GM10847 (cell line): Measurements from ENCODE around the gene SH3D21.

ENCODE experiments used
- POLR2A ChIP-seq: IDR thresholded peaks from 2 replicates; pipeline ENCODE4 v1.6.1; 2011; ENCODE audit not compliant: insufficient read length; ENCODE audit errors: extremely low read depth

Gene SH3D21

DNA sequence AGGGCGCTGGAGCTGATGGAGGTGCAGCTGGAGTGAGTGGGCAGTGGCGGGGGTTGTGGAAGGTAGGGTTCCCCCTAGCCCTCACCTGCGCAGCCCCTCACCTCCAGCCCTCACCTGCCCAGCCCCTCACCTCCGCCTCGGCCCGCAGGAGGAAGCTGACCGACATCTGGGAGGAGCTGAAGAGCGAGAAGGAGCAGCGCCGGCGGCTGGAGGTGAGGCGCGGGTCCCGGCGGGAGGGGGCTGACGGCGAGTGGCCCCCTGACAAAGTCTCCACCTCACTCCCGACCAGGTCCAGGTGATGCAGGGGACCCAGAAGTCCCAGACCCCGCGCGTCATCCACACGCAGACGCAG lies 14.6 kb downstream of the SH3D21 start:
- no peak for TF ChIP-seq POLR2A

DNA sequence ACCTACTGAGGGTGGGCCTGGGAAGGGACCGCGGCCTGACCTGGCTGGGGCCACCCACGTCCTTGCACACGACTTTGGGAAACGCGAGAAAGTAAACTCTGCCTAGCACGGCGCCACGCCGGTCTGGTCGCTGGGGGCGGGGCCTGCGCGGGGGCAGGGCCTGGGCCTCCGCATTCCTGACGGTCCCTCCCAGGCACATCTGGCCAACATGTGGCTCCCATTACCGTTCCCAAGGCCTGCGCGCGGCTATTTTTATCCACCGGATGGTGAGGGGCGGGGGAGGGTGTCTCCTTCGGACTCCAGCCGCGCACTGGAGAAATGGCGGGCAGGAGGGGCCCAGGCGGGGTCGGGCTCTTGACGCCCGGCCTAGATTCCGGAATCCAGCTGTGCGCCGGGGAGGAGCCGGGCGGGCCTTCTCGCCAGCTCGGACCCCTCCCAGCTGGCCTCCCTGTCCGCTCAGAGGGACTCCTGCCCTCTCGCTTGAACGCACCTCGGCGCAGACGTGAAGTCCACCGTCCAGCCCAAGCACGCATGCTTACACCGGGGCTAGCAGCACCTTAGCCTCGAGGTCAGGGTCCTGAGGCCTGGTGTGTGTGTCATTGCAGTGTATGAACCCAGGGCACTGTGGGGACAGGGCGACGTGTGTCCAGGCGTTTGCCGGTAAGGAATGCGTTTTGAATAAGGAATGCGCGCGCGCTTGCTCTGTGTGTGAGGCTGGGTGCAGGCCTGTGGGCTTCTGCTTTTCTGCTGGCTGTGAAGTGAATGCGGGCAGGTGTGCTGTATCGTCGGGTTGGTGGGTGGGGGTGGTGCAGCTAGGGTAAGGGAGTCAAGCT lies 15.2 kb downstream of the SH3D21 start:
- TF ChIP-seq POLR2A: peak; percentile 14

DNA sequence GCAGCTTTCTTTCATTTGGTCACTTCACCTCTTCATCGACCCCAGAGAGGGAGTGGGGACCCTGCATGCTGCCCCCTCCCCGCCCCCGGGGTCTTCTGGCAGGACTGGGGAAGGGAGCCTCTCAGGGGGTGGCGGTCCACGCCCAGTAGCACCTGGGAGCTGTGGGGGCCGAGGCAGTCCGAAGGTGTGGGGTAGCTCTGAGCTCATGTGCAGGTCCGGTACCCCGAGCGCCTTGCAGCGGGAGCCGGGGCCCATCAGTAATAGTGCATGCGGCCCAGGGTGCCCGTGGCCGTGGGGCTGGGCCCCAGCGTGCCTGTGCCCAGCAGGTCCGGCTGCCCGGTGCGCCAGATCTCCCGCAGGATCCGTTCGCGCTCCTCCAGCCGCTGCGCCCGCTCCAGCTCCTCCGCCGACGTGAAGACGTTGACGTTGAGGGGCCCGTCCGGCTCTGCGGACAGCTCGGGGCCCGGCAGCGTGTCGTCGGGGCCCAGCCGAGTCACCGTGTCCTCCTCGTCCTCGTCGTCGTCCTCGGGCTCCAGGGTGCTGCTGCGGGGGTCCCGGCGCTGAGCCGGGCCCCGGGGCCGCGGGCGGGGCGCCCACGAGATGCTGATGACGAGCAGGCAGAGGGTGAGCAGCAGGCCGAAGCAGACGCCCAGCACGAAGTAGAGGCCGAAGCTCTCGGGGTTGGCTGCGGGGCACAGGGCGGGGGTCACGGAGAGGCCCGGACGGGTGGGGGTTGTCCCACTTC lies 16.0 kb downstream of the SH3D21 start:
- no peak for TF ChIP-seq POLR2A

DNA sequence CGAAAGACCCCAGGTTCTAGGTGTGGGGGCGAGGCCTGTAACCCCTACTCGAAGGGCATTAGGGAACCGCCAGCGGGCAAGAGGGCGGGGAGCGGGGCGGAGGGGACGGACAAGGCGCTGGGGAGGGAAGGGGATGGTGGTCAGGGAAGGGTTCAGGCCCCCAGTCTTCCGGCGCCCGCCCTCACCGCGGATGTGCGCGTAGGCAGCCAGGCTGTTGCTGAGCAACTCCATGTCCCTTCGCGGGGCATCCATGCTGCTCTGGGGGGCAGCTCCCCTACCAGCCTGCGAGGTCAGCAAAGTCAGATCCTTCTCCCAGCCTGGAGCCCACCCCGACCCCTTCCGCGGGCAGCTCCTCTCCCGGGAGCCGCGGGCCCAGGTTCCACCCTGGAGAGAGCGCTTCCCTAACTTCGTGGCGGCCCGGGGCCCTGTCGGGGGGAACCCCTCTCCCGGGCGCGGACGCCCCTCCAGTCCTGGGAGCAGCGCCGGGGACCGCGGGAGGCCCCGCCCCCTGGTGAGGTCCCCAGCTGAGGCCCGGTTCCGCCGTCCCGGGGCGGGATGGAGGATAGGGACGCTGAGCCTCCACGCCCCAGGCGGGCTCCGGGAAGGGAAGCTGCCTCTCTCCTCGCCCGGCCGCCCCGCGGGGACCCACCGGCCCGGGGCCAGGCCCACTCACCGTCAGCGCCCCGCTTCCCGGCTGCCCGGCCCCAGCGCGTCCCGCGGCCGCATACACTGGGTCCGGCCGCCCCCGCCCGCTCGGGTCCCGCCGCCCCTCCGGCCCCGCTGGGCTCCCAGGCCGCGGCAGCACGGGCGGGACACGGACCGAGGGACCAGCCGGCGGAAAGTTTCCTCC lies 16.8 kb downstream of the SH3D21 start:
- TF ChIP-seq POLR2A: no peak

DNA sequence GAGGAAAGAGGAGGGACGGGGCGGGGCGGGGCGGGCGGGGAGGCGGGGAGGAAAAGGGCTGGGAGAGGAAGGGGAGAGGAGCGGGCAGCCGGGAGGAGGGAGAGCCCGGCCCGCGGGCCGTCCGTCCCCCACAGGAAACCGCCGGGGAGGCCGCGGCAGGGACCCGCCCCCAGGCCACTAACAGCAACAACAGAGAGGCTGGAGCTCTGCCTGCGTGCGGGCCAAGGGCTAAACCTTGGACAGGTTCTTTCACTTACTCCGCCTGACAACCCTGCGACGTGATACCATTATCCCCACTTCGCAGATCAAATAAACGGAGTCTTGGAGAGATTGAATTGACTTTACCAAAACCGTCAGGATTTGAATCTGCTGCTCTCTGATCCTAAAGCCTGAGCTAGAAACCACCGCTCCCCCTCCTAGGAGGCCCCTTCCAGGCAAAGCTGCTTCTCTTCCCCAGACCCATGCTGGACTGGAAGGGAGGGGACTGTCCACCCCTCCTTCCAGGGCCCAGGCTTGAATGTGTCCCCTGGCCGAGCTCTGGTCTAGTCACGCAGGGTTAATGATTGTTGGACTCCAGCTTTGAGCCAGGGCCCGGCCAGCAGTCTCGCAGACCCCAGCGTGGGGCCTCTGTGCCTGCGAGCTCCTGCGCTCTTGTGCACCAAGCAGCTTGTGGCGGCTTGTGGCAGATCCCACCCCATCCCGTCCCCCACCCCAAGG lies 17.6 kb downstream of the SH3D21 start, which contains the start of gene EVA1B:
EVA1B (minus strand) TSS at position 10 of the 717 bp plus-strand sequence. CDS start 608 bp downstream, outside the sequence.
- TF ChIP-seq POLR2A: no peak

DNA sequence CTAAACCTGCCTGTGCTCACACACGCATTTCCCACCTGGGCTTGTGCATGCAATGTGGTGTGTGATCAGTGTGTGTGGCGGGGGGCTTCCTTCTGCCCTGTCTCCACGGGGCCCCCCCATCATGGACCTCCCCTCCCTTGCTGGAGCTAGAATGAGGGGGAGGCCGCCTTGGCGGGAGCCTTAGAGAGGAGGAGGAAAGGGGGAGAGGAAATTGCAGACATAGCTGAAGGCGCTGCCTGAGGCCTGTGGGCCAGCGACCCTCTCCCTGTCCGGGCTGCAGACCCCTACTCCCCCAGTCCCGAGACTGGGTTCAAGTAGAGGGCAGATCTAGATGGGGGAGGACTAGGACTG lies 18.2 kb downstream of the SH3D21 start:
- TF ChIP-seq POLR2A: no peak

DNA sequence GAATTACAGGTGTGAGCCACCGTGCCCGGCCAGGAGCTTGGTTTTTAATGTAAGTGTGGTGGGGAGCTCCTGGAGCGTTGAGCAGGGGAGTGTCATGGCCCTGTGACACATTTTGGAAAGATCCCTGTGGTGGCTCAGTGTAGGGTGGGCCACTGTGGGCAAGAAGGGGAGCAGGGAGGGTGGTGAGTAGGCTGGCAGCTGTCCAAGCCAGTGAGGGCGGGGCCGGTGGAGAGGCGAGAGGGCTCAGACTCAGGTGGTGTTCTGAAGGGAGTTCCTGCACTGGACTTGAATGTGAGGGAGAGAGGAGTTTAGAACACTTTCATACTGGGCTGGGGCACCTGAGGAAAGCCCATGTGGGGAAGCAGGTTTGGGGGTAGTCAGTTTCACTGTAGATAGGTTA lies 20.3 kb downstream of the SH3D21 start:
- no peak for TF ChIP-seq POLR2A

DNA sequence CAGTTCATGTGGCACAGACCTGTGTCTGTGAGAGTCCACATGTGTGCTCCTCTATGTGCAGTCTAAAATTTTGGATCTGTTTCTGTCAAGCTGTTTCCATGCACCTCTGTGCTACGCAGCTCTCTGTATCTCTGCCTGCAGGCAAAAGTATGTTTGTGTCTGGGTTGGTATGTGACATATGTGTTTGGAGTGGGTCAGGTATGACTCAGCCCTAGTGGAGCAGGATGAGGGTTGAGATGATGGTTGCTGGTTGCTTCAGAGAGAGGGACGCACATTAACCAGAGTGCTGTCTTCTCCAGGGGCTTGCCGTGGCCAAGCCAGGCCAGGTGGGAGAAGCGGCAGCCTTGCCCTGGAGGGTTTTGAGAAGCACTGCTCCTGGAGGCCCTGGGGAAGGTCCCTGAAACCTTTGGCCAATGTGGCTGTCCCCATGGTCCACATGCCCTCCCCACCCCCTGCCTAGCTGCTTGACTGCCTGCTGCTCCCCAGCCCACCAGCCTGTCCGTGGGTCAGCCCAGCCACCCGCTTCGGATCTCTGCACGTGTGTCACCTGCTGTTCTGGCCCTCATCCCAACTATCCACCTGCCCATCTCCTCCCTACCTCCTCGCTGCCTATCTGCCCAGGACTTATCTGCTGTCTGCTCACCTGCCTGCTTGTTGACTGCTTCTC lies 21.4 kb downstream of the SH3D21 start:
- no peak for TF ChIP-seq POLR2A

DNA sequence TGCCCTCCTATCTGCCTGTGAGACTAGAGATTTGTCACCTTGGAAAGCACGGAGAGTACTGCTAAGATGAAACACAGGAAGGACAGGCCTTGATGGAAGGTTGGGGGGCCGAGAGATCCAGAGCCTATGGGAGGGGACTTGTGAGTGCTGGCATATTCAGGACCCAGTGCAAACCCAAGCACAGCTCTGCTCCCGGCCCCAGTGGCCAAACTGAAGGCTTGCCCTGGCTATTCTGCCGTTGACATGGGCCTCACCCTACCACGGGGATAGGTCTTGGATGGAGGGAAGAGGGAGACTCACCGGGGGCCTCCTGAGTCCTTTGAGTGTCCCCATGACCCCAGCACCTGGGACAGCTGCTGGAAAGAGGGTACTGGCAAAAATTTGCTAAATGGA lies 21.9 kb downstream of the SH3D21 start:
- TF ChIP-seq POLR2A: no peak

DNA sequence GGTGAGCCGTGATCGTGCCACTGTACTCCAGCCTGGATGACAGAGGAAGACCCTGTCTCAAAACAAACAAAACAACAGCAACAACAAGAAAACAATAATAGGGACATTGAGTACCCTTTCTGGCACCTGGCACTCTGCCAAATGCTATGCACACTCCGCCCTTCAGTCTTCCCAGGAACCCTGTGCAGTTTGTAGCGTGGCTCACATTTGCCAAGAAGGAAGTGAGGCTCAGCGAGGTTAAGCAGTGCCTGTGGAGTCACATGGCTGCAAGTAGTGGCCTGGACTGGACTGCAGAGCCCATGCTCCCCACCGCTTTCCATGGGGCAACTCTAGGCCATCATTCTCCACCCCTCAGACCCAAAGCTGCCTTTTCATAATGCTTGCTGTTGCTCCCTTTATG lies 22.5 kb downstream of the SH3D21 start:
- no peak for TF ChIP-seq POLR2A

DNA sequence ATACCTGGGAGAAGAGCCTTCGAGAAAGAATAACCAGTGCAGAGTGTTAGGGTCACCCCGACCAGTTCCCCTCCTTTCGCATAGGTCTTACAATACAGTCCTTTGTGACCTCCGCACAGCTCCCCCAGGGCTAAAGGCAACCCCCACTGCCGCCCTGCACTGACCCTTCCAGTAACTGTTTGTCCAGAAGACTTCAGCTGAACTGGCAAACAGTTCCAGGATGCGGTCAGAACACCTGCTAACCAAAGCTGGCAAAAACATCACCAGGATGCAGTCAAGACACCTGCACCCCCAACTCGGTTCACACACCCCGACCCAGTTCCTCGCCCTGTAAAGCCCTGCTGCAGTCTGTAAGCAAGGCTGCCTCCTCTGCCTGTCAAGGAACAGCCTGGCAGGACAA lies 23.6 kb downstream of the SH3D21 start:
- no peak for TF ChIP-seq POLR2A

DNA sequence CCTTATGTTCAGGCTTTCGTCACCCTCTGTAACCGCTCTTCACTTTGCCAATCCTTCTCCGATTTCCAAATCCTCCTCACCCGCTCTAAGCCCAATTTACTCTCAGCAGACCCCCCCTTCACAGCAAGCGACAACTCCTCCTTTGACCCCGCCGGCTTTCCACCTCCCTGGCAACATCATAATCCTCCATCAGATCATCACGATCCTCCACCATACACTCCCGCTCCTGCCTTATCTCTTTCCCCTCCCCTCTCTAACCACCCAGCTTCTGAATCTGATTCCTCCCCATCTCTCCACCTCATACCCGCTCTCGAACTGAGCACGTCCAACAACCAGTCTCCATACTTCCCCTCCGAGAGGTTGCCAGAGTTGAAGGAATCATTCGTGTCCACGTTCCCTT lies 24.8 kb downstream of the SH3D21 start:
- TF ChIP-seq POLR2A: no peak

DNA sequence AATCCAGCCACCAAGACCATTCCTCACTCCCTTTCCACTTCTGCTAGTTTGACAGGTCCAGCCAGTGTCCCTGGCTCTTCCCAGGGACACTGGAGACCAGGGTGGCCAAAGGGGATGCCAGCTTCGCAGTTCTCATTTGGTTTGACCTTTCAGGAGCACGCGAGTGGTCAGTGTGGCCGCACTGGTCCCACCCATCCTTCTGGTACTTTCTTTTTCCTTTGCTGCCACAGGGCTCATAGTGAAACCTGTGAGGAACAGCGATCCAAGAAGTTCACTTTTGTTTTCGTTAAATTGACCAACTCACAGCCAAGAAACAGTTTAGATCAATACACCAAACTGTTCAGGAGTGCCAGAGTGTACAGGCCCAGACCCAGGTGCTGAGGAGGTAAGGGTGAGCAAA lies 31.7 kb downstream of the SH3D21 start:
- no peak for TF ChIP-seq POLR2A

DNA sequence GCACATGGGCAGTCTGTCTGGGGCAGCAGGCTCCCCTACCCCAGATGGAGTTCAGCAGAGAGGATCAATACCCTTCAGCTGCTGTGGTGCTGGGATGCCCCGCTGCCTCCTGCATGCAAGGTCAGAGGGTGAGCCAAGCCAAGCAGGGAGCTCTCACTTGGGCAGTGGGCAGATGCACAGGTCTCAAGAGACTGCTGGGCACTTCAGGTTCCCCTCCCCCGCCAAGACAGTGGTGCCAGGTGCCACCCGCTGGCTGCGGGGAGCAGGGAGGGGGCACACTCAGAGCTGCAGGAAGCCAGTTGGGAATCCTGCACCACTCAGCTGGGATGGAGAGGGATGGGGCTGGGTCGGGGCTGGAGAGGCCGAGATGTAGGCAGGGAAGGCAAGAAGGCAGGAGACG lies 33.0 kb downstream of the SH3D21 start:
- TF ChIP-seq POLR2A: no peak
